Measurements from ENCODE around the gene DNAJC7.

DNAJC7 gene

GRCh38 chr17:41973408-41973811 is 43.8 kb downstream of the DNAJC7 start:
- TF ChIP-seq CTCF (IDR thresholded peaks at IDR 0.05; ENCODE audit: control insufficient read depth, insufficient read depth, low read depth, low read length, missing control alignments) = no peak
- DNase-seq (ENCODE audit: low read depth) = no peak
- no peak overlapping the region for H3K4me3 ChIP-seq (ENCODE audit: control insufficient read depth, low read depth, low read length)

GRCh38 chr17:41972571-41973407 is 44.5 kb downstream of the DNAJC7 start:
- no peak overlapping the region for H3K4me3 ChIP-seq (ENCODE audit: control insufficient read depth, low read depth, low read length)
- DNase-seq (ENCODE audit: low read depth) = no peak
- no peak for TF ChIP-seq CTCF (IDR thresholded peaks at IDR 0.05; ENCODE audit: control insufficient read depth, insufficient read depth, low read depth, low read length, missing control alignments)

- H3K4me3 ChIP-seq (ENCODE audit: control insufficient read depth, low read depth, low read length) = no peak overlapping the region
- no peak for DNase-seq (ENCODE audit: low read depth)
- no peak for TF ChIP-seq CTCF (IDR thresholded peaks at IDR 0.05; ENCODE audit: control insufficient read depth, insufficient read depth, low read depth, low read length, missing control alignments)
Observed at GRCh38 chr17:41971721-41972523, 45.3 kb downstream of the DNAJC7 start.

DNA sequence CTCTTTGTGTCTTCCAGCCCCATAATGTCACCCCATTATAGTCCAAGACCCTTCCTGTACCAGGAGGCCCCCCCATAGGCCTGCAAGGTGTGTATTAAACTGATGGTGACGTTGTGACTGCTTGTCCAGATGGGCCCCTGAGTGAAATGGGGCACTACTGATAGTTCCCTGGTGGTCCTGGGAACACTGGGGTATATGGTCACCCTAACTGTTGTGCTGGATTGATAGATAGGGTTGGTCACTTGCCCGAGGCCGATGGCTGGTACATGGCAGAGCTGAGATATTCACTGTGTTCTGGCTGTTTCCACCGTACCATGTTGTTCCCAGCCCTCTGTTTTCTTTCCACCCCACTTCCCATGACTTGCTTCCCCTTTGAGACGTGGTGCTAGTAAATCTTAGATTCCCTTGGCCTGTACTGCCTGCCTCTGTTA is 46.3 kb downstream of the DNAJC7 start:
- no peak for TF ChIP-seq CTCF (IDR thresholded peaks at IDR 0.05; ENCODE audit: control insufficient read depth, insufficient read depth, low read depth, low read length, missing control alignments)
- no peak for DNase-seq (ENCODE audit: low read depth)
- no peak overlapping the region for H3K4me3 ChIP-seq (ENCODE audit: control insufficient read depth, low read depth, low read length)

- no peak overlapping the region for H3K4me3 ChIP-seq (ENCODE audit: control insufficient read depth, low read depth, low read length)
- TF ChIP-seq CTCF (IDR thresholded peaks at IDR 0.05; ENCODE audit: control insufficient read depth, insufficient read depth, low read depth, low read length, missing control alignments) = no peak
Observed at GRCh38 chr17:41968676-41969075, 48.6 kb downstream of the DNAJC7 start.

DNA sequence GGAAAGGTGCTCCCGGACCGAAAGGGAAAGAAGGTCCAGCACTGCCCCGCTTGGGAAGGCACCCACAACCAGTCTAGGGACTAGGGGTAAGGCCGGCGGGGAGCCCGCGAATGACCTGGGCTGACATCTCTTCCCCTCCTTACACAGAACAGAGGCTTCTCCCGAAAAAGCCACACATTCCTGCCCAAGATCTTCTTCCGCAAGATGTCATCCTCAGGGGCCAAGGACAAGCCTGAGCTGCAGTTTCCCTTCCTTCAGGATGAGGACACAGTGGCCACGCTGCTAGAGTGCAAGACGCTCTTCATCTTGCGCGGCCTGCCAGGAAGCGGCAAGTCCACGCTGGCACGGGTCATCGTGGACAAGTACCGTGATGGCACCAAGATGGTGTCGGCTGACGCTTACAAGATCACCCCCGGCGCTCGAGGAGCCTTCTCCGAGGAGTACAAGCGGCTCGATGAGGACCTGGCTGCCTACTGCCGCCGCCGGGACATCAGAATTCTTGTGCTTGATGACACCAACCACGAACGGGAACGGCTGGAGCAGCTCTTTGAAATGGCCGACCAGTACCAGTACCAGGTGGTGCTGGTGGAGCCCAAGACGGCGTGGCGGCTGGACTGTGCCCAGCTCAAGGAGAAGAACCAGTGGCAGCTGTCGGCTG is 49.2 kb downstream of the DNAJC7 start:
- no peak for DNase-seq (ENCODE audit: low read depth)
- H3K4me3 ChIP-seq (ENCODE audit: control insufficient read depth, low read depth, low read length) = peak overlapping the region; percentile 83
- no peak for TF ChIP-seq CTCF (IDR thresholded peaks at IDR 0.05; ENCODE audit: control insufficient read depth, insufficient read depth, low read depth, low read length, missing control alignments)

More at GRCh38 chr17:41968676-41969075, 48.6 kb downstream of the DNAJC7 start:
- DNase-seq (ENCODE audit: low read depth) = no peak
